Activated naive CD4-positive, alpha-beta T cell treated with anti-CD3 and anti-CD28 coated beads, Interleukin-2, amount 50 U/mL, for 24 hours (primary cell): ENCODE measurements around the gene LPIN3.

Source experiments
- H3K27ac Mint-ChIP-seq: one replicate; pipeline ENCODE4 v1.8.0; 2021; ENCODE audit warnings: mild to moderate bottlenecking, mixed read lengths
- H3K27me3 Mint-ChIP-seq: one replicate; pipeline ENCODE4 v1.8.0; 2021; ENCODE audit warnings: mixed read lengths
- H3K36me3 Mint-ChIP-seq: one replicate; pipeline ENCODE4 v1.8.0; 2021; ENCODE audit warnings: mixed read lengths
- H3K4me1 Mint-ChIP-seq: one replicate; pipeline ENCODE4 v1.8.0; 2021; ENCODE audit warnings: mixed read lengths
- H3K4me3 Mint-ChIP-seq: one replicate; pipeline ENCODE4 v1.8.0; 2021; ENCODE audit warnings: mild to moderate bottlenecking, mixed read lengths
- H3K9me3 Mint-ChIP-seq: one replicate; pipeline ENCODE4 v1.8.0; 2021; ENCODE audit warnings: mixed read lengths

LPIN3 gene

DNA sequence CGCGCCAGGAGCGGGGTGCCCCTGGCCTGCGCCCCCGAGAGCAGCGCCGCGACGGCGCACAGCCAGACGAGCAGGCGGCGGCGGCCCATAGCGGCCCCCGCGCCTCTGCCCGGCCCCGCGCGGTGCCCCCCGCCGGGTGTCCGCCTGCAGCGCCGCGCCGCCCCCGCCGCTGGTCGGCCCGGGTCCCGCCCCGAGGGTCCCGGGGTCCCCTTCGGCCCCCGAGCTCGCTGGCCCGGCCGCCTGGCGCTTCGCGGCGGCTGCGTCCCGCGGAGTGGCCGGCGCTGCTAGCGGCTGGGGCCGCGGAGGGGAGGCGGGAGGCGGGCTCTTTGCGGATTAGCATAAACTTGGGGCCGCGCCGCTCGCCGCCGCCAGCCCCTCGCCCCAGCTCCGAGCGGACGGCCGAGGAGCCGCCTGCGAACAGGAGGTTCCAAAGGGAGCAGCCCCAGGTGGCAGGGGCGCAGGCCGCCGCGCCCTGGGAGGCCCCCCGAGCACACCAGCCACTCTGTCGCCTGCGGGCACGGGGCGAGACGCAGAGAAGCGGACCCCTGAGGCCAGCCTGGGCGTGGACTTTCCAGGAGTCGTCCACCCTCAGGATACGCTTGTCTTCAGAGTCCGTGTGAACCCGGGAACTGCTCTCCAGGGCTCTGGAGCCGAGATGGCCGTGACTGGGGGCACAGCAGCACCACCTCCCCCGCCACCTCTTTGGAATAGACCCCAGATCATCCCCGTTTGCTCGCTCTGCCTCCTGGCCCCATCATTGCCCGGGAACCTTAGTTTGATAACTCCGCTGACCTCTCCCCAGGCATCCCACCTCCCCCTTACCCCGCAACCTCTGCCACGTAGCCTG is 26.1 kb downstream of the LPIN3 start, which contains the start of gene EMILIN3:
Gene EMILIN3, minus strand, starts transcription at position 273 of the 847 bp plus-strand sequence. Its CDS starts 184 bp downstream, at position 89.
- Mint-ChIP-seq H3K27me3 (peaks cover 22% of the 10 kb centered on the region), H3K4me3 (peak within 1 kb of the TSS; percentile 73), H3K27ac (no peak within 1 kb of the TSS)

DNA sequence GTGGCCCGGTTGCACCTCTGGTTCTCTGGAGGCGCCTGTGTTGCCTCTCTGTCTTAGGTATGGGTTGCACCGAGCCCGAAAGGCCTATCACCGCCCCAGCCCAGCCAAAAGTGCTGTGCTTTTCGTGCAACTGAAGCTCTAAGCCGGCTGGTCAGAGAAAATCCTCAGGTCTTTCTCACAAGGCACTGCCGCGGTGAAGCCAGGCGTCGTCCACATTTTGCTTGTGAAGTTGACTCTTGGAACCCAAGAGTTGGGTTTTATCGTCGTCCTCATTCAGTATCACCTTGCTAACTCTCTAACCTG is 26.7 kb downstream of the LPIN3 start:
- Mint-ChIP-seq H3K27ac (no peak overlapping the region), H3K36me3 (peaks cover 5% of the 10 kb centered on the region), H3K4me1 (peaks cover 8% of the 10 kb centered on the region), H3K9me3 (no peaks in the 10 kb centered on the region), H3K27me3 (peaks cover 22% of the 10 kb centered on the region), H3K4me3 (peak overlapping the region; percentile 73)

More for the DNA sequence above, 26.1 kb downstream of the LPIN3 start, which contains the start of gene EMILIN3:
- Mint-ChIP-seq H3K4me1 (peaks cover 8% of the 10 kb centered on the region), H3K36me3 (peaks cover 5% of the 10 kb centered on the region), H3K9me3 (no peaks in the 10 kb centered on the region)

DNA sequence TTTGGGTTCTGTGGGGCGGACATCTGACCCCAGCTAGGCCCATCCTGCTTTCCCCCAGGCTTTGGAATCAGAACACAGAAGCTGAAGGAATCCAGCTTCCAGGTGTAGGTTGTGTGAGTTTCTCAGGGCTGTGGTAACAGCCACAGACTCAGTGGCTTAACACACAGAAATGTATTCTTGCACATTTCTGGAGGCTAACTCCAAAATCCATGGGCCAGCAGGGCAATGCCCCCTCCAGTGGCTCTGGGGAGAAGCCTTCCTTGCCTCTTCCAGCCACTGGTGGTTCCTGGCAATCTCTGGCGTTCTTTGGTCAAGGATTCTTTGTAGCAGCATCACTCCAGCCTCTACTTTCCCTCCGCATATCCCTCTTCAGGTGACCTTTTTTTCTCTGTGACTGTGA is 27.3 kb downstream of the LPIN3 start:
- Mint-ChIP-seq H3K27ac (no peak overlapping the region), H3K27me3 (peaks cover 22% of the 10 kb centered on the region), H3K4me1 (peaks cover 8% of the 10 kb centered on the region), H3K9me3 (no peaks in the 10 kb centered on the region), H3K4me3 (no peak overlapping the region), H3K36me3 (peaks cover 9% of the 10 kb centered on the region)

DNA sequence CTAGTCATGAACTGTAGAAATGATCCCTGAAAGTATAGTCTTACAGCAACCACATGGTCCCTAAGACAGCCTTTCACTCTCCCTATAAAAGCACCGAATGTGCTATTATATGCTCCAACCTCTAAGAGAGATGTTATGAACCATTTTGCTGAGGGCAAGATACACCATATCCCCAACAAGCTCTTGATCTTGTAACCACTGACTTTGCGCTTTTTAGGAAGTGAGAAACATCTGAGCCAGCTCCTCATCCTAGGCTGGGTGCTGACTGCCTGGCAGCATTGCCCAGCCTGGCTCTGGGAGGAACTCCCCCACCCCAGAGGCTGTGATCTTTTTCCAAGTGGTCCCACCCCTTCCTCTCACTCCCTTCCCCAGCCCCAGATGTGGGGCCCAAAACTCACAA is 29.1 kb downstream of the LPIN3 start:
- no peak overlapping the region for H3K27ac Mint-ChIP-seq
- peaks cover 23% of the 10 kb centered on the region for H3K27me3 Mint-ChIP-seq
- peaks cover 8% of the 10 kb centered on the region for H3K4me1 Mint-ChIP-seq
- H3K9me3 Mint-ChIP-seq: no peaks in the 10 kb centered on the region
- no peak overlapping the region for H3K4me3 Mint-ChIP-seq
- peaks cover 9% of the 10 kb centered on the region for H3K36me3 Mint-ChIP-seq

DNA sequence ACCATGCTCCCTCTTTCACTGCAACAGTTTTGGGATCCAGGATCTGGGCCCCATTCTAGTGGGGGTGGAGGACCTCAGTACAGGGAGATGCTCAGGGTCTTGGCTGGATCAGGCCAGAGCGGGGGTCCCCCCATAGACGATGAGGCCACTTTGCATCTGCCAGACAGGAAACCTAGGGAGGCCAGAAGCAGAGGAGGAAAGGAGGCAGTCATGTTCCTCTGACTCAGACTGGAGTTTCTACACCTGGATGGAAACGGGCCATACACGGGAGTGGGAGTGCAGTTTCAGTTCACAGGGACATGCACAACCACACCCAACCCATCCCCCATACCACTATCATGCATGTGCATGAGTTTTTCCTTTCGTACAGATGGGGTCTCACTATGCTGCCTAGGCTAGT is 29.6 kb downstream of the LPIN3 start:
- no peak overlapping the region for H3K4me3 Mint-ChIP-seq
- peaks cover 8% of the 10 kb centered on the region for H3K4me1 Mint-ChIP-seq
- H3K27ac Mint-ChIP-seq: no peak overlapping the region
- peaks cover 21% of the 10 kb centered on the region for H3K27me3 Mint-ChIP-seq
- H3K36me3 Mint-ChIP-seq: peaks cover 9% of the 10 kb centered on the region
- H3K9me3 Mint-ChIP-seq: no peaks in the 10 kb centered on the region

DNA sequence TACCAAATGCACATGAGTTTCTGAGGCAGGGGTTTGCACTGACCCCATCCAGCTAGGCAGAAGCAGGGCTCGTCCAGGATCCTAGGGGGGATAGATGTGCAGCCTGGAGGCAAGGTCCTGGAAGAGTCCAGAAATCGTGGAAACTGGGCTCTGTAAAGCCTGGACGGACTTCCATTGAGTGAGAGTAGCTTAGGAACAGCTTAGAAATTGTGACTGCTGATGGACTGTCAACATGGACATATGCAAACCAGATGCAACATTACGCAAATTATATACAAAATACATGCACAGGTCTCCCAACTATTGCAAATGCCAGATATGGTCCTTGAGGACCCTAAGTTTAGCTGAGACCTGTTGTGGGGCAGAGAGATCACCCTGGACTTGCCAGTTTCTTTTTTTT is 30.8 kb downstream of the LPIN3 start:
- Mint-ChIP-seq H3K4me1 (peaks cover 8% of the 10 kb centered on the region), H3K27me3 (peaks cover 17% of the 10 kb centered on the region), H3K27ac (no peak overlapping the region), H3K4me3 (no peak overlapping the region), H3K36me3 (peaks cover 9% of the 10 kb centered on the region), H3K9me3 (no peaks in the 10 kb centered on the region)

DNA sequence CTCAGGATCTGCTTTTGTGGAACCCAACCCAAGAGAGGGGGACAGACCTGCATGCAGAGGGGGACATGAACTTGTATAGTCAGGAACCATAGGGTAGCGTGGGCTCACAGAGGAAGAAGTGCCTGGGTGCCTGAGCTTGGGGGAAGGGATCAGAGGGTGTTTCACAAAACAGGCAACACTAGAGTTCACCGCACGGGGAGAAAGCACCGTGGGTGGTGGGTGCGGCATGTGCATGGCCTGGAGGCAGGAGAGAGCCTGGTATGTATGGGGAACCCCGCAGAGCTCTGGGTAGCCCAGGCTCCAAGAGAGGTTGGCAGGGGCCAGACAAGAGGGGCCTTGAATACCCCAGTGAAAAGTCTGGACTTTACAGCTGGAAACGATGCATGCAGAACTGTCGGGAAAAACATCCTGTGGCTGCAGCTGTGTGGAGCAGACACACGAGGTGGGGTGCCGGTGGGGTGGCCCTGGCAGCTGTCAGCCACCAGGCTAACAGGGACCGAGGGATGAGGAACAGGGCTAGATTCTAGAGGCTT is 32.7 kb downstream of the LPIN3 start:
- Mint-ChIP-seq H3K27ac (no peak overlapping the region), H3K4me3 (no peak overlapping the region), H3K4me1 (no peaks in the 10 kb centered on the region), H3K36me3 (peaks cover 9% of the 10 kb centered on the region), H3K27me3 (peaks cover 17% of the 10 kb centered on the region), H3K9me3 (no peaks in the 10 kb centered on the region)

DNA sequence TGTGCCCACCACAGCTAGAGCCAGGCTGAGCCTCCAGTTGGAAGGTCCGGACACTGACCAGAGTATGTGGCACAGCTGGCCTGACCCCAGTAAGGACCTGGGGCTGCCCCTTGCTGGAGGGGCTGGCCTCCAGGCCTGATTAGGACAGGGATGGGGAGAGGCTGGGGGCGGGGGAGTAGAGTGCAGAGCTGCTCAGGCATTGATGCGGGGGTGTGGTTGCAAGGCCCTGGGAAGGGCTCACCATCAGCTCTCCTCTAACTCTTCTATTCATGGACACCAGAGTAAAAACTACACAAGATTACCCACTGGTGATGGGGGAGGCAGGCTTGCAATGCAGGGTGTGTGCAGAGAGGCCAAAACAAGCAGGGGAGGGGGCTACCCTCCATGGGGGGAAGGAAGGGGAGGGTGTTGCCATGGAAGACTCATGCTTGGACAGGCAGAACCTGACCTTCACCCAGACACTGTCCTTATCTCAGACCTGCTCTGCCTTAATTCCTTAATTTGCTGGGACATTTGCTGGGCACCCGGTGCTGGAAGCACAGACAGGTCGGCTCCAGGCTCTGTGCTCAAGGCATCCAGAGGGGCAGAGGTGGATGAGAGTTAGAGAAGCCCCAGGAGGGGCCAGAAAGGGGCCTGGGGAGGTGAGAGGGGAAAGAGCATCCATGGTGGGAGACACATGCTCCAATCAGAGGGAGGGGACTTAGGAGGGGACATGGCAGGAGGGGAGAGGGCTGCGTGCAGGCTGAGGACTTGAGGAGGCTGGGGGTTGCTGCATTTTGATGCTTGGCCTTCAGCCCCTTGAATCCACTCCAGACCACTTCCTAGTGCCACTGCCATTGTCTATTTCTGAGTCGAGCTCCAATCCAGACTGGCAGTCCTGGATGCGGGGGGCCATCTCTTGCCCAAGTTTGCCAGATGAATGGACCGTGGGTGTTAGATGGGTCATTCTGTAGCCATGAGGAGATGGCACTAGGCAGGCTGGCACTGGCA is 33.6 kb downstream of the LPIN3 start:
- Mint-ChIP-seq H3K4me1 (no peaks in the 10 kb centered on the region), H3K9me3 (no peaks in the 10 kb centered on the region), H3K27ac (no peak overlapping the region), H3K36me3 (peaks cover 9% of the 10 kb centered on the region), H3K27me3 (peaks cover 14% of the 10 kb centered on the region), H3K4me3 (no peak overlapping the region)

DNA sequence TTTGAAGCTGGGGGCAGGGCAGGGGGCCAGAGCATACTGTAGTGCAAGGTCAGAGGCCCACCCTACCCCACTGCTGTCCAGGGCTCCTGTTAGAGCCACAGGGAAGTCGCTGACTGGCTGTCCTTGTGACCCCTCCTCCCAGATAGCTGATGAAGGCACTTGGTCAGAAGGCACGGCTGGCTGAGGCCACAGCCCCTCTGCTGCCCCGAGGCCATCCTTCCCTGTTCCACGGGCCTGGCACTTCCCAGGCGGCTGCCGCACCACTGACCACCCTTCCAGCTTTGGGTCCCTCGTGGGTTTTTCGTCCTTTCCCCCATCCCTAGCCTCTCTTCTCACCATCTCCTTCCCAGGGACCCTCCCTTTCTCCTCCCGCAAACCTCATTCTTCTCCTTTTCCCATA is 35.2 kb downstream of the LPIN3 start:
- Mint-ChIP-seq H3K27me3 (peaks cover 20% of the 10 kb centered on the region), H3K4me1 (peaks cover 9% of the 10 kb centered on the region), H3K9me3 (no peaks in the 10 kb centered on the region), H3K36me3 (peaks cover 9% of the 10 kb centered on the region), H3K27ac (no peak overlapping the region), H3K4me3 (no peak overlapping the region)

DNA sequence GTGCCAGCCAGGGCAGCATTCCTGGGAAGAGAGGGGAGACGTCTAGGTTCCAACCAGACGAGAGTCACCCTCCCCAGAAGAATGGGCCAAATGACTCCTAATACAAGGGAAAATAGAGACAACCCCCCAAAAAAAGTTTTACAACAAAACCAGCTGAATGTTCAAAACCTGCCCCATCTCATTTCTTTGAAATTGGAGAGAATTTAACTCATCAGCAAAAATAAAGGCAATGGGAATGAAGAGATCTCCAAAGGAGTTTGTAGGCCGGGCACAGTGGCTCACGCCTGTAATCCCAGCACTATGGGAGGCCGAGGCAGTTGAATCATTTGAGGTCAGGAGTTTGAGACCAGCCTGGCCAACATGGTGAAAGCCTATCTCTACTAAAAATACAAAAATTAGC is 35.7 kb downstream of the LPIN3 start:
- Mint-ChIP-seq H3K36me3 (peaks cover 7% of the 10 kb centered on the region), H3K27me3 (peaks cover 18% of the 10 kb centered on the region), H3K9me3 (no peaks in the 10 kb centered on the region), H3K27ac (no peak overlapping the region), H3K4me3 (no peak overlapping the region), H3K4me1 (peaks cover 10% of the 10 kb centered on the region)

DNA sequence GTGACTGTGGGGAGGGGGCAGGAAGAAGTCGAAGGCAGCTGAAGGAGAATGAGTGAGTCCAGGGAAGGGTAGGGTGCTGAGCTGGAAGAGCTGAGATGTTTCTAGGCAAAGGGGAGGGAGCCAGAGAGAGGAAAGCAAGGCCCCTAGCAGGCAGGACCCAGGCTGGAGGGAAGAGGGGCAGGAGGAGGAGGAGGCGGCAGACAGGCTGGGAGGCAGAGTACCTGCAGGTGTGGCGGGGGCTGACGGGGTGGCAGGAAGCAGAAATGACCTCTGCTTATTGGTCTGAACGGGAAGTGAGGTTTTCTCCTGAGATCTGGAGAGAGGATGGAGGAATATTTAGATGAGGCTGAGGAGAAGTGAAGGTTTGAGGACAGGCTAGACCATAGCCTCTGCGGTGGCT is 36.7 kb downstream of the LPIN3 start:
- H3K4me3 Mint-ChIP-seq: no peak overlapping the region
- peaks cover 5% of the 10 kb centered on the region for H3K36me3 Mint-ChIP-seq
- H3K27me3 Mint-ChIP-seq: peaks cover 18% of the 10 kb centered on the region
- H3K9me3 Mint-ChIP-seq: no peaks in the 10 kb centered on the region
- H3K4me1 Mint-ChIP-seq: peaks cover 10% of the 10 kb centered on the region
- H3K27ac Mint-ChIP-seq: no peak overlapping the region

DNA sequence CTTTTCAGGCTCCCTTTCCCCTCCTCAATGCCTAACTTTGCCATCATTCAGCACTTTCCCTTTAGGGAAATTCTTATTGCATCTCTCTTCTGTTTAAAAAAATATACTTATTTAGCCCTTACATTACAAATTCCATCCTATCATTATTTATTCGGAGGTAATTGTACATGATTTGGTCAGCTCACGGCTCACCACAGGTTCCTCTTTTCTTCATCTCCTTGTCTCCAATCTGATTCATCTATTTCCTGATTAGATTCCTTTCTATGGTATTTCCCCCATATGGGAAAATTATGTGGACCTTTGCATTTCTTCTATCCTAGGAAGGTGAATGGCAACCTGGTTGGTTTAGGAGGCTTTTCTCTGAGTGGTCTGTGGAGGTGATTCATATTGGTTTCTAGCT is 38.9 kb downstream of the LPIN3 start:
- Mint-ChIP-seq H3K27ac (no peak overlapping the region), H3K9me3 (no peaks in the 10 kb centered on the region), H3K36me3 (no peaks in the 10 kb centered on the region), H3K4me3 (no peak overlapping the region), H3K27me3 (peaks cover 18% of the 10 kb centered on the region), H3K4me1 (peaks cover 10% of the 10 kb centered on the region)

DNA sequence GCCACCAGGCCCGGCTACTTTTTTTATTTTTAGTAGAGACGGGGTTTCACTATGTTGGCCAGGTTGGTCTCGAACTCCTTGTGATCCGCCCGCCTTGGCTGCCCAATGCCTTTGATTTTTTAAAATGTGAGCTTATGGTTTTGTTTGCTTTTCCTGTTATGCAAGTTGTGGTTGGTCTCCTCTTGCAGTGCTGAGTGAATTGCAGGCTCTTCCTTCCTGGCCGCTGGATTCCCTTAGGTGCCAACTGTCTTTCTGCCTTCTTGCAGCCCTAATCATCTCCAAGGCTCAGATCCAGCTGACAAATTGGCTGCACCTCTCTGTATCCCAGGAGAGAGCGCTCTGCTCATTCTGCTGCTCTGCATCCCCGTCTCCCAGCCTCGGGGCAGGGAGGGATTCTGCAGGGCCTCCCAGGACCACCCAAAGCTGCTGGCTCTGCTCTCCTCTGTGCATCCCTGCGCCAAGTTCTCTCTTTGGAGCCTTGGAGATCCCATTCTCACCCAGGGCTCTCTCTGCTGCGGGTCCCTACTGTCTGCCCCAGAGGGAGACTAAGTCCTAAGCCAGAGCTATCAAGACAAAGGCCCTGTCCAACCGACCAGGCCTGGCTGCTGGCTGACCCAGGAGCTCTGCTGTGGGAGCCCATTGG is 40.1 kb downstream of the LPIN3 start:
- peaks cover 10% of the 10 kb centered on the region for H3K4me1 Mint-ChIP-seq
- H3K9me3 Mint-ChIP-seq: no peaks in the 10 kb centered on the region
- peaks cover 18% of the 10 kb centered on the region for H3K27me3 Mint-ChIP-seq

DNA sequence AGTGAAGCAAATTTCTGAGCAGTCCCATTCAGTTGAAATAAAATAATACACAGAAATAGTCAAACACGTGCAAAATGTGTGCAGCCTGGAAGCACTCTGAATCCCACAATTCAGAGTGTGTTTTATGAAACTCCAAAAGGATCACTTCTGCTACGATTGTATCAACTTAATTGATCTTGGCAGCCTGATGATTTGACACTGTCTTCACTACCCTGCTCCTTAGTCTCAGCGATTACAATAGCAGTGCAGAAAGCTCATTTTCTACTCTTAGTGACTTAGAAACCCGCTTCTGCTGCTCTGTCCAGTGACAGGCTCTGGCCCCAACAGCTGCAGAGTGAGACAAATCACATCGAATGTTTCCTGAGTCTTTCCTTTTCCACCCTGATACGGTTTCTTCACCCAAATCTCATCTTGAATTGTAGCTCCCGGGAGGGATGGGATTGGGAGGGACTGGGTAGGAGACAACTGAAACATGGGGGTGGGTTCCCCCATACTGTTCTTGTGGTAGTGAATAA is 42.2 kb downstream of the LPIN3 start:
- Mint-ChIP-seq H3K9me3 (no peaks in the 10 kb centered on the region), H3K27me3 (peaks cover 10% of the 10 kb centered on the region), H3K4me1 (peaks cover 10% of the 10 kb centered on the region), H3K27ac (no peak overlapping the region), H3K4me3 (no peak overlapping the region), H3K36me3 (no peaks in the 10 kb centered on the region)

More for the DNA sequence above, 40.1 kb downstream of the LPIN3 start:
- Mint-ChIP-seq H3K4me3 (no peak overlapping the region), H3K27ac (no peak overlapping the region), H3K36me3 (no peaks in the 10 kb centered on the region)
